COLO668 (cell line): ENCODE measurements around the gene SKA3.
"Not testable (repeated sequence)": the region's sequence is repeated elsewhere in the genome, so short reads cannot be mapped to it uniquely, and the experiment has no call there.

Experiments
- DNase-seq: peaks from one replicate; lab custom pipeline; 2025; ENCODE audit not compliant: unreplicated experiment; lab: John Stamatoyannopoulos, UW

Gene SKA3

DNA sequence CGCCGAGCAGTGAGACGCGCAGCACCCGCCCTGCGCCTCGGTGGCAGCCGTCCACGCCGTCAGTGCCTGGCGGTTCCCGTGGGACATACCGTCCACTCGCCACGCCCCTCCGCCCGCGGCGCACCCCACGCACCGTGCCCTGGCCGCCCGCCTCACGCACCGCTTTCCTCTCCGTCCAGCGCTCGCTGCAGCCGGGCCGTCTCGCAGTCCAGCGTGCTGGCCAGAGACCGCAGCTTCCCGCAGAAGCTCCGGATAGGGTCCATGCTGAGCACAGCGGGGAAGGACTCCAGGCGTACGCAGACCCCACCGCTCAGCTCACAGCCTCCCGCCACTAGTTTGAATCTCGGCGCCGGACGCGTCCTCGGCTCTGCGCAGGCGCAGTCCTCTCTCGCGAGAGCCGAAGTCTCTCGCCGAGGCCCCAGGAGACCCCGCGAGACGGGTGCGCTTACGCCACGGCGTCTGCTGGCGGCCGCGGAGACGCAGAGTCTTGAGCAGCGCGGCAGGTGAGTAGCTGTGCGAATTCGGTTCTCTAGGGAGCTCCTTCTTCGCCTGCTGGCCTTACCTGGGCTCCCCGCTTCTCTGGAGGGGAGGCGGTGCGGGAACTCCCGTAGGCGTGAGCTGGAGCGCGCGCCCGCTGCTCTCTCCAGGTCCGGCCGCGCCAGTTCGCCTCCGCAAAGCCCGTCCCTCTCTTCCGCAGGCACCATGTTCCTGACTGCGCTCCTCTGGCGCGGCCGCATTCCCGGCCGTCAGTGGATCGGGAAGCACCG, at the start of gene SKA3, which contains the start of gene MRPL57:
Gene SKA3 (minus strand): TSS at position 338 of the 767 bp plus-strand sequence. CDS start 75 bp downstream, at position 263.
Gene MRPL57 (plus strand): TSS at position 444 of the 767 bp plus-strand sequence. CDS start 259 bp downstream, at position 703.
- peak; percentile 100 for DNase-seq

GRCh38 chr13:21225082-21225481, 48.7 kb upstream of the SKA3 start:
- DNase-seq: no peak

DNA sequence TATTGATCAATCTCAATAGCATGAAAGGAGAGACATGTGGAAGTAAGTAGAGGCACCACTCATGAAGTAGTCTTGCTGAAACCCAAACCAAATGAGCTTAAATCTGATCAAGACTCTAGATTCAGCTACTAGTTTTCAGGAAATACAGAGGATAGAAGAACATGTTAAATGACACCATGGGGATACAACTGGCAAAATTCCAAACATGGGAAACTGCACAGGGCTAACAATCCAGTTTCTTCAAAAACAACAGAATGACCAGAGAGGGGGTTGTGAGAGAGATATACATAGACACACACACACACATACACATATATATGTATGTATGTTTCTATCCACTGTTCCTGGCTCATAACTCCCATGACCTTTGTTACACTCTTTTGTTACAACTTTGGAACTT, 44.9 kb upstream of the SKA3 start:
- no peak for DNase-seq

DNA sequence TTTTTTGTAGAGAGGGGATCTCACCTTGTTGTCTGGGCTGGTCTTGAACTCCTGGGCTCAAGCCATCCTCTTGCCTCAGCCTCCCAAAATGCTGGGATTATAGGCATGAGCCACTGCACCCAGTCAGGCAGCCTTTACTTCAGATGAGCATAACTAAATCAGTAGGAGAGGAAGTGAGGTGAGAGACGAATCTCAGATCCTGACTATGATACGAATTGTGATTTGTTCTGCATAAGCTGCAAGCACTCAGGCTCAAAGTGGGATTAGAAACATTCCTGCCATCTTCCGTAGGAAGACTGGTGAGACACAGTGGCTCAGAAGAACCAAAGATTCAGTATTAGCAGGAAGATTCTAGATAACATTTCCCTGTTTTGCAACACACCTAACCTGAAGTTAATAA, 43.4 kb upstream of the SKA3 start:
- not testable (repeated sequence) for DNase-seq

DNA sequence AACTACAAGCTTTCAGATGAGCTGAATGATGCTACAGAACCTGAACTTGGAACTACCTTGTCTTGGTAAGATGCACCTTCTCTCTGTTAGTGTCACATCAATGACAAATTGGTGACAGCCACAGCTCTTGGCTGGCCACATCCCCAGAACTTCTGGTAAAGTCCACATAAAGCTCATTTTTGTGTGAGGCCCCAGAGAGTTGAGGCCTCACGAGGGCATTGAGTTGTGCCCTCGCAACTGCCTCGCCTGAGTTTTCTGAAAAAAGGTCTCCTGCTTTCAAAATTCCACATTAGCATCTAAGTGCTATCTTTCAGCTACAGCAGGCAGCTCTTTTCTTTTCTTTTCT, 42.7 kb upstream of the SKA3 start:
- DNase-seq: no peak

- no peak for DNase-seq
These were observed 42.1 kb upstream of the SKA3 start for GRCh38 chr13:21218351-21219035.

GRCh38 chr13:21216332-21216731, 40.0 kb upstream of the SKA3 start:
- no peak for DNase-seq

DNA sequence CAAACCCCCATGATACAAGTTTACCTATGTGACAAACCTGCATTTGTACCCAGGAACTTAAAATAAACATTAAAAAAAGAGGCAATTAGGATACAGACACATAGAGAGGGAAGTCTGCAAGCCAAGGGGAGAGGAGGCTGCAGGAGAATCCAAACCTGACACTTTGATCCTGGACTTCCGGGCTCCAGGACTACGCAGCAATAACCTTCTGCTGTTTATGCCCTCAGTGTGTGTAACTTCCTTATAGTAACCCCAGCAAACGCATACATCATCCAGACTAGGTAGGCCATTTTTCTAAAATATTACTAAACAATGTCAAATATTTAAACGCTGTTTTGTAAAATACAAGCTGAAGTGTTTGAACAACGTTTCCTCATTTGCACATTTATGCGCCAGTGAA, 39.1 kb upstream of the SKA3 start:
- not testable (repeated sequence) for DNase-seq

GRCh38 chr13:21212138-21212775, 35.9 kb upstream of the SKA3 start:
- DNase-seq: no peak

- no peak for DNase-seq
These were observed 32.4 kb upstream of the SKA3 start for GRCh38 chr13:21208652-21209154.

DNA sequence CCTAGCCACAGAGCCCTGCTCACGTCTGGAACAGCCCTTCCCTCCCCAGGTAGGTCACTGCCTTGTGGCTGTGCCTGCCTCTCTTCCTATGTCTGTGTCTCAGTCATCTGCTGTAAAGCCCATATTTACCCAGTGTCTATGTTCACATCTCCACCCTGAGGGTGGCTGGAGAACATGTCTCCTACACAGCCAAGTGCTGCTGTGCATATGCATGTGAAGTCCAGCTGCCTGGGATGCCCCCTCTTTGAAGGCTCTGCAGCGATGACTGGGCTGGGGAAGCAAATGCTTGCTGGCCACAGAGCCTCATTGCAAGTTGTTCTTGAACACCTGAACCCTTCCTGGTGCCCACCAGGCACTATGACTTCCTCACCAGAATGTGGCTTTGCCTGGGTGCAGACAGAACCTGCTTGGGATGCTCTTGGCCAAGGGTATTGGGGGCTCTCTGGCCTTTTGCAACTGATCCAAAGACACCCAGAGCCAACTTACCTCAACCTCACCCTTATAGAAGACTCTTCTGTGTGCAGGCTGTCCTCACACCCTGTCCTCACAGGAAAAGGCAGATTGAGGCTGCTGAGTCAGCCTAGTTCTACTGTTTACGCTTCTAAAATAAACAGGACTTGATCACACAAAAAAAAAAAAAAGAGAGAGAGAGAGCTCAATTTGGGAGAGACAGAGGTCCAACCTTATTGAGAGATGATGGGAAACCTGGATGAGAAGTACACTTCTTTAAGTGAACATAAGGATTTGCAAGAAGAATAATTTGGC, 26.6 kb upstream of the SKA3 start:
- DNase-seq: no peak

- not testable (repeated sequence) for DNase-seq
These were observed 25.3 kb upstream of the SKA3 start for GRCh38 chr13:21201456-21202190.

DNA sequence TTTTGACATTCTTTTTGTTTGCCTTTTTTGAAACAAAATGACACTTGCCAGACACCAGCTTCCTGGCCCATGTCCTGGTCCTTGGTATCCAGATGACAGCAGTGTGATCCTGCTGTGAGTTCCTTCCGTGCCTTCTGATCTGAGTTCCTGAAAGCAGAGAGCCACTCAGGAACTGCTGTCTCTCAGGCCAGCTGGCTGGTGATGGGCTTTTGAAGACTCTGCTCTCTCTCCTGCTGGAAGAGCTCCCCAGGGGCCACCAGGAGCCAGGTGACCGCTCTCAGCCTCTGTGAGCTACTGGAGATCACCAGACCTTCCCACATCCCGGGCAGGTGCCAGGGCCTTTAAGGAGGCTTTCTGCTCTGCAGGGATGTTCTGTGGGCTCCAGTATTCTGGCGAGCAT, 22.0 kb upstream of the SKA3 start:
- not testable (repeated sequence) for DNase-seq

DNA sequence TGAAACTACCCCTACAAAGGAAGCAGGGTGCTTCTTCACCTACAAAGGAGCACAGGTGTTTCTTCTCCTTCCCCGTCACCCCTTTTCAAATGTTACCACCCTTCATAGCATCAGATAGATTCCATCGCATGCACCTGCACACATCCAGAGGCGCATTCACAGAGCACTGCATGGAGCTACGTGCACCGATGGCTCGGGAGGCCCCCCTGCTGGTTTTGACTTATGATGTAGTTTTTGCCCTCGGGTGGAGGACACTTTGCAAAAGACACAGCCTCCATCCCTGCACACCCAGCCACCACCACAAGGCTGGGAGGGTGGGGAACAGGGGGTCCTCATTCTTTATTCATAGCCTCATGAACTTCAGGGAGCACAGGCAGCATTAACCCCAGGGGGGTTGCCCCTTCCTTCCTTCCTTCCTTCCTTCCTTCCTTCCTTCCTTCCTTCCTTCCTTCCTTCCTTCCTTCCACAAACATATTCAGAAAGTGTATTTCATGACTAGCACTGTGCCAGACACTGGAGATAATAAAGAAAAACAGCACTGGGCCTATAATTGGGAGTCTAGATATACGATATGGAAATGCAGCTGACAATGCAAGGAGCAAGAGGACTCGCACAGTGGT, 21.4 kb upstream of the SKA3 start:
- DNase-seq: not testable (repeated sequence)

DNA sequence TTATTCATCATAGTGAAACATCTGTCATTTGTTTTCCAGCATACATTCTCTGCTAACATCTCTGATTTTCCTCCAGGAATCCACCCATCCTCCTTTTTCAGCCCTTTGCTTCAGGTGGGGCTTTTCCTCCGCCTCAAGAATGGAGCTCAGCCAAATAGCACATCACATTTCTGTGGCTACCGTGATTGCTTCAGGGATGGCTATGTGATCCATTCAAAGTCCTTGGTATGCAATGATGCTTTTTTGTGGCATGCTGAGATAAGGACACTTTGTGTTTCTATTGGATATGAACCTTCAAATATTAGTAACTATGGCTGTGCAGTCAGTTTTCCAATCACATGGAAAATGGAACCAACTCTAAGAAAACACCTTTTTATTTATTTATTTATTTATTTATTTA, 18.4 kb upstream of the SKA3 start:
- DNase-seq: not testable (repeated sequence)

- DNase-seq: not testable (repeated sequence)
These were observed 10.1 kb upstream of the SKA3 start for GRCh38 chr13:21186410-21186809.

DNA sequence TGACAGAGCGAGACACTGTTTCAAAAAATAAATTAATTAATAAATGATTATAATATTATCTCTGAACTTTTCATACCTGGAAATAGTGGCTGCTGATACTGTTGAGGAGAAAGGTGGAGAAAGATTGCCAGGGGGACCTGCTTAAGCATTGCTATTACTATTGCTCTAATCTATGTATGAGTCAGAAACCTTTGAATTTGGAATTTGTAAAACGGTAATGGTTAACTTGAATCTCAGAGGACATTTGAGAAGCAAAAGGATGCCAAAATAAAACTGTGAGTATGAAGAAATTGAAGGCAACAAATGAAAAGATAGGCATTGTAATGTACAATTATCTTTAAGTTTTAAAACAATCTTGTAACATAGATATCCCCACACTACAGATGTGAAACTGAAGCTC, 5.3 kb upstream of the SKA3 start:
- DNase-seq: no peak

DNA sequence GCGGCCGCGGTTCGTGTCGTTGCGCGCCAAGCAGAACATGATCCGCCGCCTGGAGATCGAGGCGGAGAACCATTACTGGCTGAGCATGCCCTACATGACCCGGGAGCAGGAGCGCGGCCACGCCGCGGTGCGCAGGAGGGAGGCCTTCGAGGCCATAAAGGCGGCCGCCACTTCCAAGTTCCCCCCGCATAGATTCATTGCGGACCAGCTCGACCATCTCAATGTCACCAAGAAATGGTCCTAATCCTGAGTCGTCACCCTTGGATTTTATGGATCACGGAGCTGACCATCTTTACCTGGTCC, 581 bp upstream of the SKA3 start:
- DNase-seq: no peak

DNA sequence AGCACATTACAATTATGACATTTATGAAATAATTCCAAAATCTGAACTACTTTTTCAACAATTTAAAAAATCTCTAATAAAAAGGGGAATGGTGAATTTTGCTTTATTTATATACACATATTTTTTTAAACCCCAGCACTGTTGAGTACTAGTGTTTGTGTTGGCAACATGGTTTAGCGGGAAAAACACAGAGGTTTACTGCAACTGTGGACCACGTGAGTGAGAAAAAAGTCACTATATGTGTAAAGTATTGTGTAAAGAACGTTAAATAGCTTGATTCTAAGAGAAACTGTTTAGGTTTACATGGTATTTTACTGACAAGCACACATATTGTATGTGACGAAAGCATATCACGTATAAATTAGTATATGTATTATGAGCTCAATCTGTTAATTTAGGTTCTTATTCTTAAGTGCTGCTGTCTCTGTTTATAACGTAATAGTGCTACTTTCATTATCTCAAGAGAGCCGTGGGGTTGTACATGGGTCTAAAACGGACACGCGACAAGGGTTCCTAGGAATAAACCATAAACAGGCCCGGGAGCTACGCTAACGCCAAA, 617 bp downstream of the SKA3 start:
- DNase-seq: no peak

GRCh38 chr13:21173767-21174166, 2.6 kb downstream of the SKA3 start:
- not testable (repeated sequence) for DNase-seq
